NCI-H345 treated with DMSO at 0.1 percent for 48 hours (cell line): ENCODE results near the gene FGF7.
"Not testable (repeated sequence)": the region's sequence is repeated elsewhere in the genome, so short reads cannot be mapped to it uniquely, and the experiment has no call there.

ENCODE experiments used
- DNase-seq: peaks from one replicate; lab custom pipeline; 2025; ENCODE audit not compliant: unreplicated experiment; lab: John Stamatoyannopoulos, UW

FGF7 gene

DNA sequence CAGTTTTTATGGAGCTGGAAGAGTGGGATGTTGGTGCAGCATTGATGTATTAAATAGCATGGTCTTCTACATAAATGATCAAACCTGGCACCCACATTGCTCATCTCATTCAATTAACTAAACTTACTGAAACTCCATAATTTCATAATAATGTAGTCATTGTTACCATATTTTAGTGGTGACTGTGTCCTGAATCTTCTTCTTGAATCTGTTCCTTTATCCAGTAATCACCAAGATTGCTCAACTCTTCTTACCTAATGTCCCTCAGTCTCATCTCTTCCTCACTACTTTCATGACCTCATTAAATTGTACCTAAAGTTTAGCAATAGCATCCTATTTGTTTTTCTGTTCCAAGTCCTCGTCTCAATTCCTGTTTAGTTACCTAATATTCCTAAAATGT lies 69.8 kb downstream of the FGF7 start:
- DNase-seq, result no peak

GRCh38 chr15:49494842-49495241 lies 71.8 kb downstream of the FGF7 start:
- DNase-seq, result no peak

DNA sequence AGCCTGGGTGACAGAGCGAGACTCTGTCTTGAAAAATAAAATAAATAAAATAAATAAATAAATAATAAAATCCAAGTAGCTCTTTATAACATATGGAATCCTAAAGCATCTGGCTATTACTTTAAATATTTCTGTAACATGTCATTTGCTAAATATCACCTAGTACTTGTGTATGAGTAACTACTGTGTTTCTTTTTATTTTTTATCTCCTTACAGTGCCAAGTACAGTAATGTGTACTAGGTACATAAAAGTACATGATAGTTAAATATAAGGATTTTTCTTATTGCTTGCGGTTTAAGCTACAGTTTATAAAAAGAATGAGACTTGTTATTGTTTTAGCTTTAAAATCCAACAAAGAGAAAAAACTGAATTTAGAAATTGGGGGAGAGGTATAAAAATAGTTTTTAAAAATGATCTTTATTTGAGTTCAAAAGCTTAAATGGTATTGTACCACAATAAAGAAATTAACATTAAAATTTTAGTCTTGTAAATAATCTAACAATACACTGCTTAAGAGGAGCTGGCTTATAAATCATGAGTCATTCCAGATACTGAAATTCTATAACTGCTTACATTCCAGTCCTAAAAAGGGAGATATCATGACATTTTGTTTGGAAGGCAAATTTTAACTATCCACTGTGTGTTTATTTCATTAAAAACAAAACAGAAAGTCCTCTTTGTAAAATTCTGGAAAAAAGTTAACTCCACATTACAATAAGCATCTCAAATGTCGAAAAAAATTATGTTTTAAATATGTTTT lies 73.1 kb downstream of the FGF7 start:
- DNase-seq, result no peak

- no peak for DNase-seq
Observed at GRCh38 chr15:49501586-49501985, 78.5 kb downstream of the FGF7 start.

DNA sequence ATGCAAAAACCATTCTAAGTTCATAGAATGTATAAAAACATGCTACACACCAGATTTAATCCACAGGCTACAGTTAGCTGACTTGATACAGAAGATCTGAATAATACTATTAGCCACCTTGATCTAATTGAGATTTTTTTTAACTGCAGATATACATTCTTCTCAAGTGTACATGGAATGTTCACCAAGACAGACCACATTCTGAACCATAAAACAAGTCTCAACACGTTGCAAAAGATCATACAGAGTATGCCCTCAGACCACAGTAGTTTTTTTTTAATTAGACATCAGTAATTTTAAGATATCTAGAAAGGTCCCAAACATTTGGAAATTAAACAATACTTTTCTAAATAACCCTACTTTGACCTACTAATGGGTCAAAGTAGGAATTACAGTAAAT lies 83.3 kb downstream of the FGF7 start:
- no peak for DNase-seq

- no peak for DNase-seq
Observed at GRCh38 chr15:49507261-49507660, 84.2 kb downstream of the FGF7 start.

GRCh38 chr15:49512739-49513138 lies 89.7 kb downstream of the FGF7 start:
- DNase-seq, result not testable (repeated sequence)

DNA sequence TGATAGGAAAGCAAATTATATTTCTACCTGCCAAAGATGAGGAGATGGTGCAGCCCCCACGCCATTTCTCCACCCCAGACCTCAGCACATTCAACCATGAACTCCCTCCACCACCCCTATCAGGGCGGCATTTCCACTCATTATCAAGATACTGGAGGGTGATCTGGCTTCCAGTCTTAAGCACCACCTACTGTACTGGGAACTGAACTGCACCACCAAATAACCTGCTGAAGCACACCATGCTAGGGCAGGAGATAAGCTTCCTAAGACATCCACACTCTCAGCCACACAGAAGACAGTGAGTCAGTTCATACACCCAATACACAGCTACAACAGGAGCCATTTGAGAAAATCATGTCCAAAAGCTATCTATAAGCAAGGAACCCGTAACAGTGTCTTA lies 98.8 kb downstream of the FGF7 start:
- no peak for DNase-seq

GRCh38 chr15:49528289-49528688 lies 105.2 kb downstream of the FGF7 start:
- no peak for DNase-seq

DNA sequence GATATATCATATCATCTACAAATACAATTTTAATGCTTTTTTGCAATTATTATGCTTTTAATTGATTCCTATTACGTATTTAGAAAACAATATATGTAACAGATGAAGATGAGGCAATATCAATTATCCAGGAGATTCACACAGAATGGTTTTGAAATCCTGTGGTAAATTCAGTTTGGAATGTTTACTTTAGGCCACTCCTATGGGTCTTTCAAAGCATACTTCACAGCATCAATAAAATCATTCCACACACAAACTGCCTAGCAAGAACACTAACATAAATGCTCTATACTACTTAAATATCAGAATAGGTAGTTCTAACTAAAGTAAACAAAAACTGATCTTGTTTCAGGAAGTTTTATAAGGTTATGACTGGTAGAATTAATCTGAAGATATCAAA lies 107.0 kb downstream of the FGF7 start:
- no peak for DNase-seq
